Stimulated activated CD8-positive, alpha-beta memory T cell treated with anti-CD3 and anti-CD28 coated beads, Interleukin-12 subunit alpha, Interleukin-12 subunit beta, amount 100 ng/mL, for 24 hours (primary cell): ENCODE measurements around the gene ANKRD44.
"Not testable (repeated sequence)": the region's sequence is repeated elsewhere in the genome, so short reads cannot be mapped to it uniquely, and the experiment has no call there.

Experiments
- DNase-seq: peaks from one replicate; pipeline ENCODE4 v3.0.0-alpha.2; 2020; ENCODE audit errors: extremely low read depth

ANKRD44 gene

GRCh38 chr2:197259470-197259999 is 51.0 kb downstream of the ANKRD44 start:
- DNase-seq = no peak

- DNase-seq = no peak
Observed at GRCh38 chr2:197258580-197258979, 52.0 kb downstream of the ANKRD44 start.

- DNase-seq = no peak
Observed at GRCh38 chr2:197256547-197257170, 53.9 kb downstream of the ANKRD44 start.

DNA sequence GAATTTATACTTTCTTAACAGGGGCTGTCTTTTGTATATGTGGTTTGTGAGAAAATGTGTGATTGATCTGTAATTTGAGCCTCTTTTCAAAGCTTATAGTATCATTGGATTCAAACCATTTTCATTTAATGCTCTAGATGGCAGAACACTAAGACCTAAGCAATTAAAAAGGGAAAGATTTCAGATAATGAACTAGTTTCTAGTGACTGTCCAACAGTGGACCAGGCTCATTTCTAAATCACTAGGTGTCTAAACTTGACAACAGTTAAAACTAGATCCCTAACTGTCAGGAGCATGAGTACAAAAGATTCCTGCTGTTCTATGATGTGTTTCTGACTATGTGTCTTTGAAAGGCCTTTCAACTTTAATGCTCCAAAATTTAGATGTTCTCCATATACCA is 54.6 kb downstream of the ANKRD44 start:
- DNase-seq = no peak

DNA sequence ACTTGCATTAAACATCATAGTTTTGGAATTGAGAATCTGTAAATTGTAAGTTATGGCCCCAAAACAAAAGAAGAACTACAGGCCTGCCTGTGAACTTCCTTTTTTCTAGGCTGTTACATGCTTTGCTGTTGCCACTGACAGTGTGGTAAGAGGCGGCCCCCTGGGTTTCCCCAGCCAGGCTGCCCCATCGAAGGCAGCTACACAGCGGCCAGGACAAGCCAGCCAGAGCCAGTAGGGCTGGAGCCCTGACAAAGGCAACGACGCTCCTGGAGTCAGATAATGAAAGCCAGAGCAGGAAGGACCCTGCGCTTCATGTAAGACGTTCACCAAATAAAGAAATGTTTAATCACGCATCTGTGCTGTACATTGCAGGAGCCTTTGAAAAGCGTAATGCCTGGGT is 55.0 kb downstream of the ANKRD44 start:
- DNase-seq = peak; percentile 34

DNA sequence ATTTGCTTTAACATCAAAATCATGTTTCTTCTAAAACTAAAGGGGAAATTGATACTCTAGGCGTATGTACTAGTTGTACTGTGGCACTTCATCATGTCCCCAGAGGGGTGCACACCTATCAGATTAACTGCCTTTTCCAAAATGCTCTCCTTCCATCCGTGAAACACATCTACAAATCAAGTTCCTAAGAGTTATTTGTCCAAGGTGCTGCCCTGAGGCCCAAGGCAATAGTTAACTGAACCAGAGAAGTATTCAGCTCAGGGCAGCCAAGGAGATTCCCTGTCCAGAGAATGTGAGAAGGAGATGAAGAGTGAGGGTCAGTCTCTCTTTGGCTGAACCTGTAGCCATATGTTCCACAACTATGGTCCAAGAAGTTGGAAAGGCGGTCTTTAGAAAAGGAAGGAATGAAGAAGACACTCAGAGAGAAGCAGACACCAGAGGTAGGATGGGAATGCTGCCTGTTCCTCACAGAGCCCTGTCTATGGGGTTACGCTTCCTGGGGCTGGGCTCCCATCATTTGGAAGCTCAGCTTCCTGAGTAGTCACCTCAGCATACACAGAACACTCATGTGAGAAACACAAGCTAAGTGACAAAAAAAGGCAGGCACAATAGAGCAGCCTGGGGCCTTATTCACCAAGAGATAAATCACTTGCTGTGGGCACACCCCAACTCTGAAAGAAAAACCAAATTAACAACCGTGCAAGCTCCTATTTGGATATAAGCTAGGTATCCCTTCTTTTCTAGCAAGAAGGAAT is 55.6 kb downstream of the ANKRD44 start:
- no peak for DNase-seq

- no peak for DNase-seq
Observed at GRCh38 chr2:197251576-197251975, 59.0 kb downstream of the ANKRD44 start.

DNA sequence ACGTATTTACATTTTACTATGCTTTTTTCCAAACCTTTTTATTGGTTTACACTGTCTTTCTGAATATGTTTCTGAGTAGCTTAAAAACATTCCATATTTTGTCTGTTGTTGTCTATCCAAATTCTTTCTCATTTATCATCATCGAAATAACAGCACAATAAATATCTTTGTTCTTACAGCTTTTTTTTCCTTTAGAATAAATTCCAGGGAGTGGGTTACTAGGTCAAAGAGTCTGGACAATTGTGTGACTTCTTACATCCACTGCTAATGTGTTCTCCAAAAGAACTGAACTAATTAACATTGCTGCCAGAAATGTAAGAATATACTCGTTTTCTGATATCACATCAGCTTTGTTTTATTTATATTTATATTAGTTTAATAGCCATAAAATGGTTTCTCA is 59.4 kb downstream of the ANKRD44 start:
- DNase-seq = no peak

GRCh38 chr2:197250084-197250397 is 60.5 kb downstream of the ANKRD44 start:
- no peak for DNase-seq

DNA sequence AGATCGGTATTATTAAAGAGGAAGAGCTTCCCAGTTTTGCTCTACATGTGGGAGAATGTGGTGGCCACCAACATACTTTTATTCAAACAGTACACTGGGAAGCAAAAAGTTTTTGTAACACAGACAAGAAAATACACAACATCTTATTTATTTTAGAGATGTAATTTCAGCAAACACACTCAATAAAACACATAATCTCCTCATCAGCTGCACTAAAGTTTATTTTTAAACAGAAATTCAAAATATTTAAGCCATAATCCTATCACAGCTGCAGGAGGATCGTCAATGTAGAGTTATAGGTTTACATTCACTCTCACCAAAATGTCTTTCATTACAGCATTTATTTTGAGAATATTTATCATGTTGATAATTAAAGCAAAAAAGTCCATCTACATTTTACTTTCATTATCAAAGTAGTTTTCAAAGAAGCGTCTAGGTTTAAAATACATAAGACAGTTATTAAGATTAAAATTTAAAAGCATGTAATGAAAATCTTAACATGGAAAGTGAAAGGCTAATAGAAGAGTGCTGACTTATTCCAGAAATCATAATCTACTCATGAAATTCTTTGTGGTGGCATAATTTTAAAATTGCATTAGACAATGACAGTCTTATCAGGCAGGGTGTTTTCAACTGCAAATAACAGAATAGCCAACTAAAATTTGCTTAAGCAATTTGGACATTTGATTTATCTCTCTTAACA is 61.0 kb downstream of the ANKRD44 start:
- DNase-seq = no peak

GRCh38 chr2:197248623-197249022 is 62.0 kb downstream of the ANKRD44 start:
- no peak for DNase-seq

GRCh38 chr2:197248001-197248401 is 62.6 kb downstream of the ANKRD44 start:
- DNase-seq = no peak

GRCh38 chr2:197247083-197247482 is 63.5 kb downstream of the ANKRD44 start:
- DNase-seq = no peak

DNA sequence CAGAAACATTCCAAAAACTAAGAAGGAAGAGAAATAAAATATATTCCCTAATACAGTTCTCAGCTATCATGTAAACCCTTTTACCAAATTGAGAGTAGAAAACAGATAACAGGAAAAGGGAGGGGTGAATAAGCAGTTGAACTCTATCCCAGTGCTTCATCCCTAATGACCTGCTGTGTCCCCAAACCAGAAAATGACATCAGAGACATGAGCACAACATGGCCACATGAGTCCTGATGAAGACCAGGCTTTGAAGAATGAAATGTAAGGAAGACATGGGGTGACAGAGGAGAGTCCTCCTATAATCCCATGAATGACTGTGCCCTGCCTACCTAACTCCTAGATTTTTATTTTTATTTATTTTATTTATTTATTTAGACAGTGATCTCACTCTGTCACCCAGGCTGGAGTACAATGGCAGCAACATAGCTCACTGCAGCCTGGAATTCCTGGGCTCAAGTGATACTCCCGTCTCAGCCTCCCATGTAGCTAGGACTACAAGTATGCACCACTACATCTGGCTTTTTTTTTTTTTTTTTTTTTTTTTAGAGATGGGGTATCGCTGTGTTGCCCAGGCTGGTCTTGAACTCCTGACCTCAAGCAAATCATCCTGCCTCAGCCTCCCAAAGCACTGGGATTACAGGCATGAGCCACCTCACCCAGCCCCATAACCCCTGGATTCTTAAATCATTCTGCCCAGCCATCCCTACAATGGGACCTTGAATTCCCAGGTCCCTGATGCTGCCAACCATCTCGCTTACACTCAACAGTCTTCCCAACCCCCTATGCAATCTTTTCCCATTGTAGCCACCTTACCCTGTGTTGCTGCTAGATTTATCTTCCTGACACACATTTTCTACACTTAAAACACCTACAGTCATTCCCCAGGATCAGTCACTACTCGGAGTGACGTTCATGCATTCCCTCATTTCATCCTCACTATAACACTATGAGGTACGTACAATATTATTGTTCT is 64.5 kb downstream of the ANKRD44 start:
- no peak for DNase-seq

DNA sequence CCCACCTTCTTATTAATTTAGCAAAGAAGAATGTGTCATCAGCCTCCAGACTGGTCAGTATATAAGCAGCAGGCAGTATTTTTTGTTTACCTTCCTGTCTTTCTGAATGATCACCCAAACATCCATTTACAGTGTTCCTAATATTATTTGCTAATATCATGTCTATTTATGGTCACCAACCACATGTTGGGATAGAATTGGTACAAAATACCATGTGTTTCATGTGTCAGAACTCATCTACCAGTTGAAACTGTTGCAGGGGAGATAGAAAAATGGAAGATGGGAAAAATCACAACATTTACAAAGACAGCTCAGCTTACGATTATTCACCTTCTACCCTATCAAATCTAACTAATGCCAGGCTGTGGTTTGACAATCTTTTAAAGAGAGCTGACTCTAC is 66.2 kb downstream of the ANKRD44 start:
- no peak for DNase-seq

GRCh38 chr2:197242719-197243118 is 67.9 kb downstream of the ANKRD44 start:
- no peak for DNase-seq

- DNase-seq = no peak
Observed at GRCh38 chr2:197241596-197241995, 69.0 kb downstream of the ANKRD44 start.

DNA sequence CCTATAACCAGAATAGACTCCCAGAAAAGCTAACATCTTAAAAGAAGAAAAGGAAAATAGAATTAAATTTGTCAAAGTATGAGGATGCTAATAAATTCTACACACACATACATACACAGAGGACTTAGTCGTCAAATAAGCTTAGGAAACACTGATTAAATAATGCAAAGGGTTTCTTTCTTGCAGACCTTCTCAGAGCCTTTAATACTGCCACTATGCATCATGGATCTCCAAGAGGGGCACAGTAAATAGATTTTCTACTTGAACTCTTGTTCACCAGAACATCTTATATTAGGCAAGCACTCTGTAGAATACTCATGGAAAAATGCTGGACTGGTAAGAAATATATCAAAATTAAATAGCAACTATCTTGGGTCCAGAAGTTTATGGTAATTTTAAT is 69.4 kb downstream of the ANKRD44 start:
- no peak for DNase-seq

GRCh38 chr2:197240421-197241041 is 70.0 kb downstream of the ANKRD44 start:
- DNase-seq = no peak

- DNase-seq = not testable (repeated sequence)
Observed at GRCh38 chr2:197240018-197240417, 70.6 kb downstream of the ANKRD44 start.

- DNase-seq = no peak
Observed at GRCh38 chr2:197239434-197239833, 71.1 kb downstream of the ANKRD44 start.
